GM23338 (cell line): ENCODE data around the gene FRAS1.

Source experiments
- CREB1 ChIP-seq: fragments of 250-450 bp; sonication (Bioruptor Pico); IDR thresholded peaks from 2 replicates; pipeline ENCODE4 v1.5.0; 2020; ENCODE audit warnings: low read depth, mild to moderate bottlenecking, moderate library complexity
- CTCF ChIP-seq, 2 experiments: fragments of 200-600 bp in 1 of 2; sonication (generic) in 1 of 2; conservative IDR thresholded peaks; 2 replicates each; pipeline versions ENCODE4 v1.5.1 to v1.6.1; 2016 to 2017; ENCODE audit warnings: antibody characterized with exemption in 2 of 2, low read depth in 2 of 2, mild to moderate bottlenecking in 2 of 2, moderate library complexity in 1 of 2
- ETS1 ChIP-seq: IDR thresholded peaks from 2 replicates; pipeline ENCODE4 v1.6.1; 2016; ENCODE audit warnings: antibody characterized with exemption
- EZH2 ChIP-seq: fragments of 200-600 bp; sonication (generic); IDR thresholded peaks from one replicate; pipeline ENCODE4 v1.8.0; 2017; ENCODE audit warnings: antibody characterized with exemption, mild to moderate bottlenecking, low read depth; ENCODE audit not compliant: unreplicated experiment
- EZH2phosphoT487 ChIP-seq: fragments of 200-600 bp; sonication (generic); IDR thresholded peaks from one replicate; pipeline ENCODE4 v1.8.1; 2018; ENCODE audit warnings: antibody characterized with exemption; ENCODE audit not compliant: unreplicated experiment
- JUNB ChIP-seq: IDR thresholded peaks from one replicate; pipeline ENCODE4 v1.6.1; 2016; ENCODE audit warnings: antibody characterized with exemption; ENCODE audit not compliant: unreplicated experiment
- POLR2AphosphoS5 ChIP-seq: IDR thresholded peaks from 2 replicates; pipeline ENCODE4 v1.6.1; 2016; ENCODE audit warnings: antibody characterized with exemption, low read depth
- REST ChIP-seq: IDR thresholded peaks from one replicate; pipeline ENCODE4 v1.6.1; 2018; ENCODE audit warnings: antibody characterized with exemption; ENCODE audit not compliant: unreplicated experiment
- ZNF462 ChIP-seq: fragments of 250-450 bp; sonication (Bioruptor Pico); IDR thresholded peaks from 2 replicates; pipeline ENCODE4 v1.5.0; 2020; ENCODE audit warnings: mild to moderate bottlenecking, moderate library complexity

GRCh38 chr4:78078101-78078500 lies 21.0 kb downstream of the FRAS1 start:
- TF ChIP-seq JUNB (no peak), CTCF (conservative IDR thresholded peaks at IDR 0.05; ENCODE audit: low read depth in 2 of 2) (no peak), POLR2AphosphoS5 (no peak), EZH2phosphoT487 (no peak), EZH2 (no peak), REST (no peak), ETS1 (no peak), ZNF462 (CRISPR knock-in tag) (no peak), CREB1 (CRISPR knock-in tag) (no peak)
